GM21390 (cell line): ENCODE measurements around the gene G3BP1.
"Not testable (repeated sequence)": the region's sequence is repeated elsewhere in the genome, so short reads cannot be mapped to it uniquely, and the experiment has no call there.

ENCODE experiments used
- ATAC-seq: cut with Tn5 transposase; IDR thresholded peaks from one replicate; pipeline ENCODE4 v1.9.1; 2021; ENCODE audit not compliant: unreplicated experiment

Gene G3BP1

GRCh38 chr5:151793358-151793757 lies 21.6 kb downstream of the G3BP1 start:
- no peak for ATAC-seq

GRCh38 chr5:151795426-151795825 lies 23.7 kb downstream of the G3BP1 start:
- no peak for ATAC-seq

- ATAC-seq, result no peak
Observed at GRCh38 chr5:151798674-151799073, 26.9 kb downstream of the G3BP1 start.

- no peak for ATAC-seq
Observed at GRCh38 chr5:151799407-151799806, 27.7 kb downstream of the G3BP1 start.

GRCh38 chr5:151800532-151800931 lies 28.8 kb downstream of the G3BP1 start:
- no peak for ATAC-seq

- ATAC-seq, result no peak
Observed at GRCh38 chr5:151805414-151806223, 33.9 kb downstream of the G3BP1 start.

GRCh38 chr5:151808451-151809169 lies 36.9 kb downstream of the G3BP1 start:
- no peak for ATAC-seq

GRCh38 chr5:151810449-151810848 lies 38.7 kb downstream of the G3BP1 start:
- no peak for ATAC-seq

GRCh38 chr5:151810897-151811296 lies 39.1 kb downstream of the G3BP1 start:
- no peak for ATAC-seq

GRCh38 chr5:151811593-151812321 lies 40.0 kb downstream of the G3BP1 start:
- no peak for ATAC-seq

GRCh38 chr5:151812757-151813309 lies 41.1 kb downstream of the G3BP1 start:
- ATAC-seq, result no peak

- no peak for ATAC-seq
Observed at GRCh38 chr5:151815051-151815450, 43.3 kb downstream of the G3BP1 start.

- no peak for ATAC-seq
Observed at GRCh38 chr5:151819830-151820229, 48.1 kb downstream of the G3BP1 start.

GRCh38 chr5:151820271-151820670 lies 48.5 kb downstream of the G3BP1 start:
- ATAC-seq, result no peak

- no peak for ATAC-seq
Observed at GRCh38 chr5:151820903-151821302, 49.1 kb downstream of the G3BP1 start.

- no peak for ATAC-seq
Observed at GRCh38 chr5:151822141-151822540, 50.4 kb downstream of the G3BP1 start.

GRCh38 chr5:151825445-151825844 lies 53.7 kb downstream of the G3BP1 start:
- ATAC-seq, result peak; percentile 80

- no peak for ATAC-seq
Observed at GRCh38 chr5:151829370-151829769, 57.6 kb downstream of the G3BP1 start.

GRCh38 chr5:151832843-151833242 lies 61.1 kb downstream of the G3BP1 start:
- ATAC-seq, result not testable (repeated sequence)

- no peak for ATAC-seq
Observed at GRCh38 chr5:151846765-151847164, 75.0 kb downstream of the G3BP1 start.

- no peak for ATAC-seq
Observed at GRCh38 chr5:151847871-151848270, 76.1 kb downstream of the G3BP1 start.
